ENCODE results near the gene CCNH.

CCNH gene

DNA sequence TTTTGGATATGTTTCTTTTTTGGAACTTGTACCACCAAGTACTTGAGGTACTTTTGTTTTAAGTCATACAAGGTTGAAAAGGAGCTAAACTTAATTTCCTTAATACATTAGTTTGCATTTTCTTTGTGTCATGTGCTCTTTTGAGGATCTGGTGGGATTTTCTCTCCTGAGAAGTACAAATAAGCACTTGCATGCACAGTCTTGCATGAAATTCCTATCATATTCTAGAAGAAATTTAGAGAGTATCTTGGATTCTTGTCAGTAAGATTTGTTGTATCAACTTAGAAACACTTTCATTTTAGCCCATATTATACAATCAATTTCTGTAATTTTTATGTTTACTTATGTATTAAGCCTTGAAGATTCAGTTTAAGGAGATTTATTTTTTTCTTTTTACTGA, 64.9 kb downstream of the CCNH start:
- no peak for DNase-seq (ENCODE audit: low read depth)
- TF ChIP-seq, protein P1, sequence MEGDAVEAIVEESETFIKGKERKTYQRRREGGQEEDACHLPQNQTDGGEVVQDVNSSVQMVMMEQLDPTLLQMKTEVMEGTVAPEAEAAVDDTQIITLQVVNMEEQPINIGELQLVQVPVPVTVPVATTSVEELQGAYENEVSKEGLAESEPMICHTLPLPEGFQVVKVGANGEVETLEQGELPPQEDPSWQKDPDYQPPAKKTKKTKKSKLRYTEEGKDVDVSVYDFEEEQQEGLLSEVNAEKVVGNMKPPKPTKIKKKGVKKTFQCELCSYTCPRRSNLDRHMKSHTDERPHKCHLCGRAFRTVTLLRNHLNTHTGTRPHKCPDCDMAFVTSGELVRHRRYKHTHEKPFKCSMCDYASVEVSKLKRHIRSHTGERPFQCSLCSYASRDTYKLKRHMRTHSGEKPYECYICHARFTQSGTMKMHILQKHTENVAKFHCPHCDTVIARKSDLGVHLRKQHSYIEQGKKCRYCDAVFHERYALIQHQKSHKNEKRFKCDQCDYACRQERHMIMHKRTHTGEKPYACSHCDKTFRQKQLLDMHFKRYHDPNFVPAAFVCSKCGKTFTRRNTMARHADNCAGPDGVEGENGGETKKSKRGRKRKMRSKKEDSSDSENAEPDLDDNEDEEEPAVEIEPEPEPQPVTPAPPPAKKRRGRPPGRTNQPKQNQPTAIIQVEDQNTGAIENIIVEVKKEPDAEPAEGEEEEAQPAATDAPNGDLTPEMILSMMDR (IDR thresholded peaks at IDR 0.05; ENCODE audit: low read length, missing control alignments) = no peak
- no peak overlapping the region for H3K4me3 ChIP-seq (replicated peaks; ENCODE audit: low read depth, low read length)

DNA sequence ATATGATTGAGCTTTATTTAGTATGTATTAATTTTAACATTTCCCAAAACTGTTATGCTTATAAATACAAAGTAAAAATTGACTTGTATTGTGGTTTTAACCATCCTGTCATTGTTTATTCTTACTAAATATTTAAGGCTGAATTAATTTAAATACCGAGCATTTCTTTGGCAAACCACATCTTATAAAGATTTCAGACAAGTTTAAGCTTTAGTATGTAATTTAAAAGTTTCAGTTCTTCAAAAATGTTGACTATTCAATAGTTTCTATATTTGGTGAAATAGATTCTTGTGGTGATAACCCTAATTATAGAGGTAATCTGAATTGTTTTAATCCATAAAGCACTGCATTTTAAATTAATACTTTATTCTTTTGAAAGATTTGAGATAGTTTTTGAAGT, 65.5 kb downstream of the CCNH start:
- TF ChIP-seq, protein P1 (IDR thresholded peaks at IDR 0.05; ENCODE audit: low read length, missing control alignments) = no peak
- H3K4me3 ChIP-seq (replicated peaks; ENCODE audit: low read depth, low read length) = no peak overlapping the region
- no peak for DNase-seq (ENCODE audit: low read depth)

Measured in fibroblast of pulmonary artery (primary cell).